K562 (cell line): Measurements from ENCODE around the gene TLE6.

ENCODE experiments used
- CTCF ChIP-seq, 3 experiments: IDR thresholded peaks in 2 of 3; conservative IDR thresholded peaks in 1 of 3; 2 replicates each; pipeline ENCODE4 v1.5.1; 2011 to 2012; ENCODE audit warnings: low read length in 3 of 3, mild to moderate bottlenecking in 3 of 3, control low read depth in 2 of 3, improper control_type of control experiment in 1 of 3, inconsistent platforms in 1 of 3, low read depth in 1 of 3, mixed read lengths in 1 of 3, moderate library complexity in 1 of 3; ENCODE audit not compliant: insufficient read depth in 2 of 3
- EP300 ChIP-seq: IDR thresholded peaks from 2 replicates; pipeline ENCODE4 v1.6.1; 2012; ENCODE audit warnings: low read length, improper control_type of control experiment
- EZH2 ChIP-seq: IDR thresholded peaks from 2 replicates; pipeline ENCODE4 v1.6.1; 2012; ENCODE audit warnings: low read depth, mild to moderate bottlenecking, inconsistent platforms, low read length, borderline replicate concordance
- POLR2A ChIP-seq: fragments of 450-650 bp; conservative IDR thresholded peaks from 2 replicates; pipeline ENCODE4 v1.6.1; 2016
- REST ChIP-seq, 2 experiments: fragments of 450-650 bp; formaldehyde crosslinking in 1 of 2; IDR thresholded peaks; 2 replicates each; pipeline versions ENCODE4 v1.4.0 to v1.6.1; 2014 to 2020; ENCODE audit warnings: mild to moderate bottlenecking in 2 of 2, borderline replicate concordance in 1 of 2, low read depth in 1 of 2
- TF ChIP-seq, protein P1 (sequence below), 2 experiments: IDR thresholded peaks; 2 replicates each; pipeline ENCODE4 v1.6.1; 2012; ENCODE audit warnings: improper control_type of control experiment in 2 of 2, low read depth in 2 of 2, low read length in 2 of 2, borderline replicate concordance in 1 of 2

- TF ChIP-seq CTCF (IDR thresholded peaks at IDR 0.05 in 2 of 3, conservative IDR thresholded peaks at IDR 0.05 in 1 of 3; ENCODE audit: insufficient read depth in 2 of 3, low read depth in 1 of 3, low read length in 3 of 3), result no peak
- TF ChIP-seq REST (IDR thresholded peaks at IDR 0.05; ENCODE audit: borderline replicate concordance), result no peak
- TF ChIP-seq REST (CRISPR knock-in tag; IDR thresholded peaks at IDR 0.05; ENCODE audit: low read depth), result no peak
- TF ChIP-seq POLR2A, result no peak
- no peak for TF ChIP-seq EP300
- TF ChIP-seq, protein P1, sequence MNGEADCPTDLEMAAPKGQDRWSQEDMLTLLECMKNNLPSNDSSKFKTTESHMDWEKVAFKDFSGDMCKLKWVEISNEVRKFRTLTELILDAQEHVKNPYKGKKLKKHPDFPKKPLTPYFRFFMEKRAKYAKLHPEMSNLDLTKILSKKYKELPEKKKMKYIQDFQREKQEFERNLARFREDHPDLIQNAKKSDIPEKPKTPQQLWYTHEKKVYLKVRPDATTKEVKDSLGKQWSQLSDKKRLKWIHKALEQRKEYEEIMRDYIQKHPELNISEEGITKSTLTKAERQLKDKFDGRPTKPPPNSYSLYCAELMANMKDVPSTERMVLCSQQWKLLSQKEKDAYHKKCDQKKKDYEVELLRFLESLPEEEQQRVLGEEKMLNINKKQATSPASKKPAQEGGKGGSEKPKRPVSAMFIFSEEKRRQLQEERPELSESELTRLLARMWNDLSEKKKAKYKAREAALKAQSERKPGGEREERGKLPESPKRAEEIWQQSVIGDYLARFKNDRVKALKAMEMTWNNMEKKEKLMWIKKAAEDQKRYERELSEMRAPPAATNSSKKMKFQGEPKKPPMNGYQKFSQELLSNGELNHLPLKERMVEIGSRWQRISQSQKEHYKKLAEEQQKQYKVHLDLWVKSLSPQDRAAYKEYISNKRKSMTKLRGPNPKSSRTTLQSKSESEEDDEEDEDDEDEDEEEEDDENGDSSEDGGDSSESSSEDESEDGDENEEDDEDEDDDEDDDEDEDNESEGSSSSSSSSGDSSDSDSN (IDR thresholded peaks at IDR 0.05; ENCODE audit: borderline replicate concordance in 1 of 2, low read depth in 2 of 2, low read length in 2 of 2), result no peak
- TF ChIP-seq EZH2, result no peak
These were observed 49.9 kb downstream of the TLE6 start for GRCh38 chr19:3027292-3027691.
